Measurements from ENCODE around the gene PPP1R9A. TPM values are rescaled to one million over a fixed set of nuclear protein-coding genes. Genes with fewer than 3 reads are reported as not detected.

Gene PPP1R9A
- total RNA-seq, 1 experiment from 2014 or later: 15.6 TPM

GRCh38 chr7:95242266-95242665 lies 334.9 kb downstream of the PPP1R9A start:
- no TSS peak for BruUV-seq (replicated peaks)
- H3K9me3 ChIP-seq (ENCODE audit: low read depth, low read length, poor library complexity, severe bottlenecking): no peaks in the 10 kb centered on the region
- ChIA-PET CTCF (no interaction called here), POLR2A (ENCODE audit: low non-redundant PET) (no interaction called here)
- H3K4me1 ChIP-seq (ENCODE audit: insufficient read depth, low read length, poor library complexity, severe bottlenecking): peaks cover 5% of the 10 kb centered on the region
- H3K27ac ChIP-seq (ENCODE audit: low read depth, low read length, poor library complexity, severe bottlenecking): no peak overlapping the region
- no peaks in the 10 kb centered on the region for H3K27me3 ChIP-seq (replicated peaks; ENCODE audit: insufficient read depth, low read depth, low read length, poor library complexity)
- intact Hi-C loops (cut with micrococcal nuclease; ENCODE audit: unreplicated experiment): no loop called here
- no peaks in the 10 kb centered on the region for H3K36me3 ChIP-seq (ENCODE audit: insufficient read depth, low read length, poor library complexity, severe bottlenecking)
- H3K4me3 ChIP-seq (ENCODE audit: low read depth, low read length, poor library complexity, severe bottlenecking): no peak overlapping the region
- DNase-seq (ENCODE audit: low spot score): no peak
- TF ChIP-seq EZH2 (IDR thresholded peaks at IDR 0.05; ENCODE audit: borderline replicate concordance, low read depth, low read length, poor library complexity, severe bottlenecking) (no peak), CTCF (conservative IDR thresholded peaks at IDR 0.05; ENCODE audit: low read depth, low read length) (no peak)

GRCh38 chr7:95244616-95245015 lies 337.2 kb downstream of the PPP1R9A start:
- POLR2A ChIA-PET (ENCODE audit: low non-redundant PET): no interaction called here
- Histone ChIP-seq H3K27ac (ENCODE audit: low read depth, low read length, poor library complexity, severe bottlenecking) (no peak overlapping the region), H3K27me3 (replicated peaks; ENCODE audit: insufficient read depth, low read depth, low read length, poor library complexity) (no peaks in the 10 kb centered on the region), H3K4me3 (ENCODE audit: low read depth, low read length, poor library complexity, severe bottlenecking) (no peak overlapping the region), H3K9me3 (ENCODE audit: low read depth, low read length, poor library complexity, severe bottlenecking) (no peaks in the 10 kb centered on the region), H3K4me1 (ENCODE audit: insufficient read depth, low read length, poor library complexity, severe bottlenecking) (peaks cover 5% of the 10 kb centered on the region), H3K36me3 (ENCODE audit: insufficient read depth, low read length, poor library complexity, severe bottlenecking) (no peaks in the 10 kb centered on the region)
- CTCF ChIA-PET: no interaction called here
- no peak for DNase-seq (ENCODE audit: low spot score)
- no peak for TF ChIP-seq CTCF (conservative IDR thresholded peaks at IDR 0.05; ENCODE audit: low read depth, low read length)
- no peak for TF ChIP-seq EZH2 (IDR thresholded peaks at IDR 0.05; ENCODE audit: borderline replicate concordance, low read depth, low read length, poor library complexity, severe bottlenecking)
- intact Hi-C loops (cut with micrococcal nuclease; ENCODE audit: unreplicated experiment): loop anchor here (2.0 to 5.0 kb wide), 4 partner anchors 192 to 958 kb away; no protein-coding TSS in a partner anchor
- no TSS peak for BruUV-seq (replicated peaks)

GRCh38 chr7:95245828-95246500 lies 338.6 kb downstream of the PPP1R9A start:
- Histone ChIP-seq H3K4me3 (ENCODE audit: low read depth, low read length, poor library complexity, severe bottlenecking) (no peak overlapping the region), H3K9me3 (ENCODE audit: low read depth, low read length, poor library complexity, severe bottlenecking) (no peaks in the 10 kb centered on the region), H3K27me3 (replicated peaks; ENCODE audit: insufficient read depth, low read depth, low read length, poor library complexity) (no peaks in the 10 kb centered on the region), H3K27ac (ENCODE audit: low read depth, low read length, poor library complexity, severe bottlenecking) (no peak overlapping the region), H3K36me3 (ENCODE audit: insufficient read depth, low read length, poor library complexity, severe bottlenecking) (no peaks in the 10 kb centered on the region), H3K4me1 (ENCODE audit: insufficient read depth, low read length, poor library complexity, severe bottlenecking) (peaks cover 5% of the 10 kb centered on the region)
- POLR2A ChIA-PET (ENCODE audit: low non-redundant PET): no interaction called here
- intact Hi-C loops (cut with micrococcal nuclease; ENCODE audit: unreplicated experiment): loop anchor here (2.0 to 5.0 kb wide), 4 partner anchors 194 to 959 kb away; no protein-coding TSS in a partner anchor
- no TSS peak for BruUV-seq (replicated peaks)
- no peak for TF ChIP-seq EZH2 (IDR thresholded peaks at IDR 0.05; ENCODE audit: borderline replicate concordance, low read depth, low read length, poor library complexity, severe bottlenecking)
- TF ChIP-seq CTCF (conservative IDR thresholded peaks at IDR 0.05; ENCODE audit: low read depth, low read length): no peak
- CTCF ChIA-PET: interaction anchor here (1.3 kb wide), 1 partner anchor 797 kb away, joined by 9 read pairs; no protein-coding TSS in a partner anchor
- DNase-seq (ENCODE audit: low spot score): no peak
